Epithelial cell of proximal tubule (primary cell): Measurements from ENCODE around the gene PTGFRN. TPM values are rescaled to one million over a fixed set of nuclear protein-coding genes. Genes with fewer than 3 reads are reported as not detected.

Experiments used
- DNase-seq: peaks from one replicate; pipeline ENCODE4 v3.0.0-alpha.2; 2011; ENCODE audit warnings: low read depth
- H3K4me3 ChIP-seq: 2 replicates; pipeline ENCODE4 v1.5.1; 2011; ENCODE audit warnings: low read depth, mild to moderate bottlenecking, low read length
- total RNA-seq: library from RNA; depleted of rRNA; stranded (reverse); fragments of >200 nt; gene quantifications from 2 replicates; pipeline ENCODE4 v1.2.3, GENCODE V29; 2015
- TF ChIP-seq, protein P1 (sequence below): conservative IDR thresholded peaks from 2 replicates; pipeline ENCODE4 v1.5.1; 2012; ENCODE audit warnings: low read depth, mild to moderate bottlenecking, low read length

The PTGFRN gene
- total RNA-seq, 1 donor from 2014 or later: 86.3 TPM

DNA sequence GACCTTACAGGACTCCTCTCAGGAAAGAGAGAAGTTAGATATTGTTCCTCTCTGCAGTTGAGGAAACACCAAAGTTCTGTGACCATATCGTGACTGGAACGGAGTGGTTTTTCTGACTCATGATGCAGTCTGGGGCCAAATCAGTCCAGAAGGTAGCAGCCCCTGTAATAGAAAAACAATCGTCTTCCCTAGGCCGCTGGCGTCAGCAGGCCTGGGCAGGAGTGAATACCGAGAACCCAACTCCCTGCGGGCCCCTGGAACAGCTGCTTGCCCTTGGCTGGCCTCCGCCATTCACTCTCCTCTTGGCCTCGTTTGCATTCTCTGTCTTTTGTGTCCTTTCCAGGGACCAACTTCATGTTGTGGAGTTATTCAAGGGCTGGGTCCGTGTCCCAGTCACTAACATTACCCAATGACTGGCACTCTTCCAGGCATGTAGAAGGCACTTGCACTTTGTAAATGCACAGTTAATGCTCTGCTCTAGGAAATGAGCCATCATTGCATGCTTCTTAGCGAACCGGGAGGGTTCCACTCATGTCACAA lies 81.0 kb downstream of the PTGFRN start:
- peak; percentile 54 for DNase-seq
- TF ChIP-seq, protein P1, sequence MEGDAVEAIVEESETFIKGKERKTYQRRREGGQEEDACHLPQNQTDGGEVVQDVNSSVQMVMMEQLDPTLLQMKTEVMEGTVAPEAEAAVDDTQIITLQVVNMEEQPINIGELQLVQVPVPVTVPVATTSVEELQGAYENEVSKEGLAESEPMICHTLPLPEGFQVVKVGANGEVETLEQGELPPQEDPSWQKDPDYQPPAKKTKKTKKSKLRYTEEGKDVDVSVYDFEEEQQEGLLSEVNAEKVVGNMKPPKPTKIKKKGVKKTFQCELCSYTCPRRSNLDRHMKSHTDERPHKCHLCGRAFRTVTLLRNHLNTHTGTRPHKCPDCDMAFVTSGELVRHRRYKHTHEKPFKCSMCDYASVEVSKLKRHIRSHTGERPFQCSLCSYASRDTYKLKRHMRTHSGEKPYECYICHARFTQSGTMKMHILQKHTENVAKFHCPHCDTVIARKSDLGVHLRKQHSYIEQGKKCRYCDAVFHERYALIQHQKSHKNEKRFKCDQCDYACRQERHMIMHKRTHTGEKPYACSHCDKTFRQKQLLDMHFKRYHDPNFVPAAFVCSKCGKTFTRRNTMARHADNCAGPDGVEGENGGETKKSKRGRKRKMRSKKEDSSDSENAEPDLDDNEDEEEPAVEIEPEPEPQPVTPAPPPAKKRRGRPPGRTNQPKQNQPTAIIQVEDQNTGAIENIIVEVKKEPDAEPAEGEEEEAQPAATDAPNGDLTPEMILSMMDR: no peak
- no peak overlapping the region for H3K4me3 ChIP-seq

DNA sequence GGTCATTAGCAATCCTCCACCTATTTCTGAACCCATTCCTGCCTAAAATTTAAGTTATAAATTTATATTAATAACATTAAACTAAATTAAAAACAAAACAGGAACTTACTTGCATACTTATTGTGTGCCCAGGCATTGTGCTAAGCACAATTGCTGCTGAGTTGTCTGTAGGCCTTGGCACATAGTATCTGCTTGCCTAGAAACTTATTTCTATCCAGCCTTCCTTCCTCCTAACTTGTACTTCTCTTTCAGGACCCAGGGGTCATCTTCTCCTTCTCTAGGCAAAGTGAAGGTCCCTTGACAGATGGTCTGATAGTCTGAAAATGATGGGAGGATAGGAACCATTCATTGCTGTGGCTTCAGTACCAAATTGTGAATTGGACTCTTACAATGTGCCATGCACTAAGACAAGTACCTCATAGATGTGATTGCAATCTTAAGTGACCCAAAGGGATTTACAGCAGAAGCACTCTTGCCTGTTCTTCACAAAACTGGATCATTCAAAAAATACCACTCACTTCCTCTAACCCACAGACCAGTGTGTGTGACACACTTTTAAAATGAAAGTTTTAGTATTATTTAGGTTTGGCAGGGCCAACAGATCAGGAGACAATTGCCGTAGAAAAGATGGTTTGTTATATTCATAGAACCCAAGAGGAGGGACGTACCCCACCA lies 81.6 kb downstream of the PTGFRN start:
- H3K4me3 ChIP-seq: no peak overlapping the region
- no peak for DNase-seq
- TF ChIP-seq, protein P1: no peak

DNA sequence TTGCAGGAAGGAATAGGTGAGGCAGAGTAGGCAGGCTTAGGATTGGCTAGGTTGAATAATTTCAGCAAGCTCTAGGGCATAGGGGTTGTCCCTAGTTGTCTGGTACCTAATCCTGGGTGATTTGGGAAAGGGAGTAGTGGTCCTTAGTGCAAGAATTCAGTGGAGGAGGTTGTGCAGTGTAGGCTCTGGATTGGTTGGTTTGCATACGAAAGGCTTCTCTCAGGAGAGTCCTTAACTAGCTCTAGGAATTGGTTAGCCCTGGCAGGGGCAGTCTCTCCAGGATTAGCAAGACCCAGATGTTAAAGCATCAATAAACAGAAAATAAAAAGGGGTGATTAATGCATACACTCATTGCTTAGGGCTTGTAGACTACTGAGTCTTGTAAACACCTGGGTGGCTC lies 82.2 kb downstream of the PTGFRN start:
- H3K4me3 ChIP-seq: no peak overlapping the region
- TF ChIP-seq, protein P1: no peak
- DNase-seq: no peak

DNA sequence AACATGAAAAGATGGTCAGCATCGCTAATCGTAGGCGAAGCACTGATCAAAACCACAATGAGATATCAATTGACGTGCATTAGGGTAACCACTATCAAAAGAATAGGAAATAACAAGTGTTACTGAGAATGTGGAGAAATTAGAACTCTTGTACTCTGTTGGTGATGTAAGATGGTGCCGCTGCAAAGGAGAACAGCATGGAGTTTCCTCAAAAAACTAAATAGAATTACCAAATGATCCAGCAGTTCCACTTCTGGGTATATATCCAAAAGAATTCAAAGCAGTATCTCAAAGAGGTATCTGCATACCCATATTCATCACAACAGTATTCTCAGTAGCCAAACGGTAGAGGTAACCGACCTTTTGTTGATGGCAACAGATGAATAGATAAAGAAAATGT lies 83.6 kb downstream of the PTGFRN start:
- no peak for DNase-seq
- H3K4me3 ChIP-seq: no peak overlapping the region
- TF ChIP-seq, protein P1: no peak

DNA sequence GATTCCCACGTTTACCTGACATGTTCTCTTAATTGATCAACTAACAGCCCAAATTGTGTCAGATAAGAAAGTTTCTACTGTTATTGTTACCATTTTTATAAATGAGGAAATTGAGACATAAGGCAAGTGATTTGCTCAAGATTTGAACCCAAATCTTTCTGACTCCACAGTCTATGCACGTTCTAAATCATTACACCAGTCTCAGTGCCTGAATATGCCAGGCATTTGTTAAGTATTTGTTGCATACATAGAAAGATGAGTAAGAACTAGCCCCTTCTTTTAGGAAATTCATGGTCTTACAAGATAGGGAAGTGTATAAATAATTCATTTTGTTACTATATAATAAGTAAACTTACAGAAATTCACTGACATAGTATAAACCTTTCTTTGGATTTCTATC lies 84.7 kb downstream of the PTGFRN start:
- TF ChIP-seq, protein P1: no peak
- DNase-seq: no peak
- H3K4me3 ChIP-seq: no peak overlapping the region

DNA sequence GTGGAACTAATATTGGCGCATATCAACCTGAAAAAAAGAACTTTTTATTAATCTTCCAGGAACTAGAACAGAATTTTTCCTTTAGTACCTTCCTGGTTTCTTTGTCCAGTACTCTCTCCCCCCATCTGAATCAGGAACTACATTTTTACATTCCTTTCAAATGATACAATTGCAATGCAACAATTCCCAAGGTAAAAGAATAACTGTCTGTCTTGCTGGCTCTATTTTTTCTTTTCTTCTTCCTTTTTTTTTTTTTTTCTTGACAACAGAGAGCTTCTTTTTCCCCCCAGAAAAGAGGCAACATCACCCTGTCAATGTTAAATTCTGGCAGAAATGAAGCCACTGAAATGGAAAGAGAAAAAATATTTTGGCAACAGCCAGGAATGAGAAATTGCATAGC lies 87.3 kb downstream of the PTGFRN start:
- TF ChIP-seq, protein P1: no peak
- DNase-seq: peak; percentile 50

DNA sequence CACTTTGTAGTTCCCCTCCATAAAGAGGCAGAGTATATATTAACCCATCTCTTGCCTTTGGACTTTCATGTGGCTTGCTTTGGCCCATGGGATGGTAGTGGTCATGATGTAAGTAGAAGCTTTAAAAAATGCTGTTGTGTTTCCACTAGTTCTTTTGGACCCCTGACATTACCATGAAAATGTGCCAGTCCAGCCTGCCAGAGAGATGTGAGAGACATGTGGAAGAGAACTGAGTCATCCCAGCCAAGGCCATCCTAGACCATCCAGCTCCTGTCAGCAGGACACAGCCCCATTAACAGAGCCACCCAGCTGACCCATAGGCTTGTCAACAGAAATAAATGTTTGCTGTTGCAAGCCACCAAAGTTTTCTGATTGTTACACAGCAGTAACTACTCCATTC lies 87.9 kb downstream of the PTGFRN start:
- TF ChIP-seq, protein P1: no peak
- H3K4me3 ChIP-seq: no peak overlapping the region
- no peak for DNase-seq

More for the DNA sequence above, 87.3 kb downstream of the PTGFRN start:
- H3K4me3 ChIP-seq: no peak overlapping the region
